Activated naive CD4-positive, alpha-beta T cell treated with anti-CD3 and anti-CD28 coated beads, Interleukin-2, amount 50 U/mL, for 72 hours (primary cell): ENCODE results near the gene ZNF132. TPM values are rescaled to one million over a fixed set of nuclear protein-coding genes. Genes with fewer than 3 reads are reported as not detected.

Source experiments
- ATAC-seq, 2 donors: fragments of 150-1000 bp; cut with Tn5 transposase; 2 replicates each; pipeline ENCODE4 v1.10.0; 2021; ENCODE audit warnings: mild to moderate bottlenecking in 2 of 2, moderate library complexity in 2 of 2
- DNase-seq, 2 donors: peaks; one replicate each; pipeline ENCODE4 v3.0.0; 2021 to 2022; ENCODE audit warnings: low spot score in 2 of 2
- H3K27ac Mint-ChIP-seq, 2 donors: one replicate each; pipeline ENCODE4 v1.8.0; 2022; ENCODE audit warnings: mild to moderate bottlenecking in 2 of 2, mixed read lengths in 2 of 2
- H3K36me3 Mint-ChIP-seq, 2 donors: one replicate each; pipeline ENCODE4 v1.8.0; 2022; ENCODE audit warnings: mixed read lengths in 2 of 2
- H3K9me3 Mint-ChIP-seq, 2 donors: one replicate each; pipeline ENCODE4 v1.8.0; 2022; ENCODE audit warnings: mixed read lengths in 2 of 2
- total RNA-seq, 2 donors: library from RNA; stranded (reverse); gene quantifications; one replicate each; pipeline ENCODE4 v1.2.3, GENCODE V29; 2022

ZNF132 gene
- total RNA-seq, 2 donors from 2014 or later = 3.1 to 3.4 TPM

GRCh38 chr19:58400316-58400915, 39.5 kb downstream of the ZNF132 start:
- ATAC-seq (no peak), DNase-seq (no peak)
- no peaks in the 10 kb centered on the region for H3K9me3 Mint-ChIP-seq
- peak overlapping the region; percentile 70 to 93 for H3K27ac Mint-ChIP-seq
- no peaks in the 10 kb centered on the region for H3K36me3 Mint-ChIP-seq

GRCh38 chr19:58399903-58400302, 40.0 kb downstream of the ZNF132 start:
- Mint-ChIP-seq H3K27ac (peak overlapping the region in 1 of 2 donors; percentile 53), H3K9me3 (no peaks in the 10 kb centered on the region), H3K36me3 (peaks cover under 1 to 2% of the 10 kb centered on the region in 2 donors)
- no peak for ATAC-seq
- no peak for DNase-seq

GRCh38 chr19:58398545-58398944, 41.4 kb downstream of the ZNF132 start:
- Mint-ChIP-seq H3K9me3 (no peaks in the 10 kb centered on the region), H3K27ac (no peak overlapping the region), H3K36me3 (peaks cover 13 to 16% of the 10 kb centered on the region in 2 donors)
- ATAC-seq = no peak
- no peak for DNase-seq

GRCh38 chr19:58398087-58398486, 41.9 kb downstream of the ZNF132 start:
- DNase-seq (no peak), ATAC-seq (no peak)
- H3K27ac Mint-ChIP-seq = no peak overlapping the region
- H3K9me3 Mint-ChIP-seq = no peaks in the 10 kb centered on the region
- H3K36me3 Mint-ChIP-seq = peaks cover 18% of the 10 kb centered on the region in 2 donors

GRCh38 chr19:58397533-58398037, 42.4 kb downstream of the ZNF132 start:
- no peak for DNase-seq
- Mint-ChIP-seq H3K27ac (no peak overlapping the region), H3K9me3 (no peaks in the 10 kb centered on the region), H3K36me3 (peaks cover 18 to 23% of the 10 kb centered on the region in 2 donors)
- ATAC-seq = no peak

- ATAC-seq (no peak), DNase-seq (no peak)
- Mint-ChIP-seq H3K9me3 (no peaks in the 10 kb centered on the region), H3K36me3 (peaks cover 18 to 23% of the 10 kb centered on the region in 2 donors), H3K27ac (no peak overlapping the region)
Measured at GRCh38 chr19:58396691-58397532, 43.0 kb downstream of the ZNF132 start.

- no peak for ATAC-seq
- H3K36me3 Mint-ChIP-seq = peaks cover 19 to 23% of the 10 kb centered on the region in 2 donors
- H3K9me3 Mint-ChIP-seq = no peaks in the 10 kb centered on the region
- no peak for DNase-seq
- H3K27ac Mint-ChIP-seq = no peak overlapping the region
Measured at GRCh38 chr19:58395979-58396627, 43.9 kb downstream of the ZNF132 start.

- DNase-seq (no peak), ATAC-seq (peak; percentile 13 to 21)
- Mint-ChIP-seq H3K36me3 (peaks cover 24 to 29% of the 10 kb centered on the region in 2 donors), H3K27ac (peak within 1 kb of the TSS in 1 of 2 donors; percentile 29), H3K9me3 (no peaks in the 10 kb centered on the region)
Measured at GRCh38 chr19:58395220-58395978, 44.6 kb downstream of the ZNF132 start, which contains the start of gene RNF225. TSS of gene RNF225 (plus strand) at chr19:58395656. CDS start at chr19:58396090, 434 bp downstream.

GRCh38 chr19:58394821-58395219, 45.1 kb downstream of the ZNF132 start:
- DNase-seq = no peak
- H3K27ac Mint-ChIP-seq = peak overlapping the region in 1 of 2 donors; percentile 29
- peaks cover 24 to 29% of the 10 kb centered on the region in 2 donors for H3K36me3 Mint-ChIP-seq
- H3K9me3 Mint-ChIP-seq = no peaks in the 10 kb centered on the region
- peak; percentile 7 to 19 for ATAC-seq

GRCh38 chr19:58393725-58394033, 46.3 kb downstream of the ZNF132 start:
- no peak overlapping the region for H3K27ac Mint-ChIP-seq
- no peak for ATAC-seq
- H3K9me3 Mint-ChIP-seq = no peaks in the 10 kb centered on the region
- DNase-seq = no peak
- H3K36me3 Mint-ChIP-seq = peaks cover 31 to 38% of the 10 kb centered on the region in 2 donors

- Mint-ChIP-seq H3K27ac (peak overlapping the region in 1 of 2 donors; percentile 55), H3K36me3 (peaks cover 36 to 44% of the 10 kb centered on the region in 2 donors)
Measured at GRCh38 chr19:58392945-58393724, 46.8 kb downstream of the ZNF132 start.

GRCh38 chr19:58388175-58388526, 51.8 kb downstream of the ZNF132 start:
- H3K36me3 Mint-ChIP-seq = peaks cover 33 to 42% of the 10 kb centered on the region in 2 donors
- H3K9me3 Mint-ChIP-seq = no peaks in the 10 kb centered on the region
- no peak for DNase-seq

More at GRCh38 chr19:58392945-58393724, 46.8 kb downstream of the ZNF132 start:
- H3K9me3 Mint-ChIP-seq = no peaks in the 10 kb centered on the region
- DNase-seq (no peak), ATAC-seq (no peak)

GRCh38 chr19:58387338-58388174, 52.4 kb downstream of the ZNF132 start:
- H3K36me3 Mint-ChIP-seq = peaks cover 33 to 37% of the 10 kb centered on the region in 2 donors
- no peaks in the 10 kb centered on the region for H3K9me3 Mint-ChIP-seq
- H3K27ac Mint-ChIP-seq = peak overlapping the region; percentile 97
- ATAC-seq (no peak), DNase-seq (no peak)

More at GRCh38 chr19:58388175-58388526, 51.8 kb downstream of the ZNF132 start:
- peak overlapping the region; percentile 97 for H3K27ac Mint-ChIP-seq
- no peak for ATAC-seq

GRCh38 chr19:58386576-58387337, 53.2 kb downstream of the ZNF132 start, which contains the start of gene RPS5:
TSS of gene RPS5 (plus strand) at chr19:58387269. CDS start at chr19:58388138, 869 bp downstream.
- DNase-seq = peak; percentile 95 to 96
- peak; percentile 96 to 98 for ATAC-seq
- Mint-ChIP-seq H3K27ac (peak within 1 kb of the TSS; percentile 97), H3K36me3 (peaks cover 33 to 37% of the 10 kb centered on the region in 2 donors), H3K9me3 (no peaks in the 10 kb centered on the region)
